ENCODE measurements around the gene SELE. TPM values are rescaled to one million over a fixed set of nuclear protein-coding genes. Genes with fewer than 3 reads are reported as not detected.
"Not testable (repeated sequence)": the region's sequence is repeated elsewhere in the genome, so short reads cannot be mapped to it uniquely, and the experiment has no call there.

SELE gene
- total and polyA plus RNA-seq, 2 donors = 5.8 to 6.6 TPM

DNA sequence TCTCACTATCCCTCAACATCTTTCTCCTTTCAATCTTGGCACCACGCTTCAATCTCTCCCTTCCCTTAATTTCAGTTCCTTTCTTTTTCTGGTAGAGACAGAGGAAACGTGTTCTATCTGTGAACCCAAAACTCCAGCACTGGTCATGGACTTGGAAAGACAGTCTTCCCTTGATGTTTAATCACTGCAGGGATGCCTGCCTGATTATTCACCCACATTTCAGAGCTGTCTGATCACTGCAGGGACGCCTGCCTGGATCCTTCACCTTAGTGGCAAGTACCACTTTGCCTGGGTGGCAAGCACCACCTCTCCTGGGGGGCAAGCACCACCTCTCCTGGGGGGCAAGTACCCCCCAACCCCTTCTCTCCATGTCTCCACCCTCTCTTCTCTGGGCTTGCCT lies 50.2 kb downstream of the SELE start:
- 82% methylated on average over 3 of the region's 3 CpGs for WGBS
- no peak overlapping the region for H3K27ac ChIP-seq (ENCODE audit: low read depth)
- H3K4me3 ChIP-seq (ENCODE audit: low read depth, low read length) = no peak overlapping the region
- H3K4me1 ChIP-seq (ENCODE audit: insufficient read depth) = no peaks in the 10 kb centered on the region
- no peak for DNase-seq (ENCODE audit: extremely low spot score)
- no peaks in the 10 kb centered on the region for H3K36me3 ChIP-seq (ENCODE audit: insufficient read depth)

DNA sequence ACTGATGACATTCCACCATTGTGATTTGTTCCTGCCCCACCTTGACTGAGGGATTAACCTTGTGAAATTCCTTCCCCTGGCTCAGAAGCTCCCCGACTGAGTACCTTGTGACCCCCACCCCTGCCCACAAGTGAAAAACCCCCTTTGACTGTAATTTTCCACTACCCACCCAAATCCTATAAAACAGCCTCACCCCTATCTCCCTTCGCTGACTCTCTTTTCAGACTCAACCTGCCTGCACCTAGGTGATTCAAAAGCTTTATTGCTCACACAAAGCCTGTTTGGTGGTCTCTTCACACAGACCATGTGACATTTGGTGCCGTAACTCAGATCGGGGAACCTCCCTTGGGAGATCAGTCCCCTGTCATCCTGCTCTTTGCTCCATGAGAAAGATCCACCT lies 50.7 kb downstream of the SELE start:
- not testable (repeated sequence) for H3K4me1 ChIP-seq (ENCODE audit: insufficient read depth)
- WGBS = 83% methylated on average over 4 of the region's 4 CpGs

DNA sequence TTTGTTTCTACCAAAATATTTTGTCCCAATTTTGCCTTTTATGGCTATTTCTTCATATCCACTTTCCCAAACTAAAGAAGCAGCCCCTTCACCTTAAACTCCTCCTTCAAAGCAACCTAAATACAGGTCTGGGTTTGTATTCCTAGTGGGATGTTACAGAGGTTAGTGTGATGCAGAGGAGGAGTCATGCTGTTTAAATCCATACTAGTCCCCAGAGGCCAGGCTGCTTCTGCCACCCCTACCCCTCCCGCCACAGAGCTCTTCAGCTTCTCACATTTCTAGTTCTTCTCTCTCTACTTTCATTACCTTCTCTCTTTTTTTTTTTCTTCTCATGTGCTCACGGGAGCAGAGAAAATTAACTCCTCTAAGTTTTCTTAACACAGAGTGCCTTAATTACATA lies 51.8 kb downstream of the SELE start:
- H3K27ac ChIP-seq (ENCODE audit: low read depth) = no peak overlapping the region
- no peaks in the 10 kb centered on the region for H3K4me1 ChIP-seq (ENCODE audit: insufficient read depth)
- H3K36me3 ChIP-seq (ENCODE audit: insufficient read depth) = no peaks in the 10 kb centered on the region
- DNase-seq (ENCODE audit: extremely low spot score) = no peak
- 27% methylated on average over 2 of the region's 2 CpGs for WGBS
- no peak overlapping the region for H3K4me3 ChIP-seq (ENCODE audit: low read depth, low read length)

More for the DNA sequence above, 50.7 kb downstream of the SELE start:
- H3K27ac ChIP-seq (ENCODE audit: low read depth); H3K4me3 ChIP-seq (ENCODE audit: low read depth, low read length); H3K36me3 ChIP-seq (ENCODE audit: insufficient read depth); DNase-seq (ENCODE audit: extremely low spot score): not testable (repeated sequence)

DNA sequence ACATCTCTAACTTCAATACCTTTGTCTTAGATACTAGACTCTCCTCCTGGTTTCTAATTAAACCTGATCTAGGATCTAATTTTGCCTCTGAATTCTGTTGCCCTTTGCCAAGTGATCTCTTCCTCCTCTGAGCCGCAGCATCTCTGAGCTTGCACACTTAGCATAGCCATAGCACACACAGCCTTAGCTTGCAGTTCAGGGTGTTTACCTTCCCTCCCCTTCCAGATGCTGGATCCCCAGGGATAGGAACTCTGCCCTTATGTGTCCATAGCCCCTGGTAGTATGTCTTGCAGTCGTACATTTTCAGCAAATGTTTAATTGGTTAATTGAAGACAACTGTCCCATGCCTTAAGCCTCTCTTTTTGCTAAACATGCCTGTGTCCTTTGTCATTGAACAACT lies 52.7 kb downstream of the SELE start:
- no peak for DNase-seq (ENCODE audit: extremely low spot score)
- no peaks in the 10 kb centered on the region for H3K36me3 ChIP-seq (ENCODE audit: insufficient read depth)
- H3K27ac ChIP-seq (ENCODE audit: low read depth) = no peak overlapping the region
- 38% methylated on average over 2 of the region's 2 CpGs for WGBS
- no peaks in the 10 kb centered on the region for H3K4me1 ChIP-seq (ENCODE audit: insufficient read depth)
- no peak overlapping the region for H3K4me3 ChIP-seq (ENCODE audit: low read depth, low read length)

DNA sequence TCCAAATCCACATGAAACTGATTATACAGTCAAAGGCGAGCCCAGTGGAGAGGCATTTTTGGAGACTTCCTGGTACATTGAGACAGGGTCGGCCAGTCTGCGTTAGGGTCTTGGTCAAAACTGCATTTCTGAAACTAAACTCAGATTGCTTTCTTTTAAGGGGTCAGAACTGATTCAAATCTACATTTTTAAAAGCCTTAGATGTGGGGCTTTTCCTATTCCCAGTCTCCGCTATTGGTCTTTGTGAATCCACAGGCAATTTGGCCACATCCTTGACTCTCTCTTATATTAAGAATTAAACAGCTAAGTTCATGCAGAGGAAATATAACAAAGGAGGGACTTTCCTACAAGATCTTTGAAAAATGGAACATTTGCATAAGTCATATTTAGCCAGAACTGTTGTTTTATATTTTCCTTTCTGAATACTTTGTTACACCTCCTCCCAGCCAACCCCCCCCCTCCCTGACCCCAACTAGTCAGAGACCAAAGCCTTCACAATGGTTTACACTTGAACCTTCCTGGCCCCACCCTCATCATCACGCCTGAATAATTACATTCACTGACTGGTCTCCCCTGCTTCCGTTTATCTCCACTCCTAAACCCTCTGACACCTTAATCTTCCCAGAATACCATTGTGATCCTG lies 53.4 kb downstream of the SELE start:
- 57% methylated on average over 6 of the region's 6 CpGs for WGBS
- Histone ChIP-seq H3K4me3 (ENCODE audit: low read depth, low read length) (no peak overlapping the region), H3K4me1 (ENCODE audit: insufficient read depth) (no peaks in the 10 kb centered on the region), H3K27ac (ENCODE audit: low read depth) (no peak overlapping the region), H3K36me3 (ENCODE audit: insufficient read depth) (no peaks in the 10 kb centered on the region)
- no peak for DNase-seq (ENCODE audit: extremely low spot score)

DNA sequence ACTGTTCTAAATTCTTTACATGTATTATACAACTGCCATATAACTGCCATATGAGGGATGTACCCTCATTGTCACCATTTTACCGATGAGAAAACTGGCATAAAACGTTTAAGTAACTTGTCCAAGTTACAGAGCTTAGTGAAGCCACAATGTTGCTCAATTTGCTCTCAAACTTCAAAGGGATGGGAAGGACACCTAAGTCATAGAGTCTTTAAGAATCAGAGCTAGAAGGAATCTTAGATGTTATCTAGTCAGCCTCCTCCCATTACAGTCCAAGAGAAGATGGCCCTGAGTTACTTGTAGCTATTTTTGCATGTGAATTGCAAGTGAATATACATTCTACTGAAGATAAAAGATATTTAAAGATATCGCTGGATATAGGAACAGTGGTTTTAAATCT lies 54.2 kb downstream of the SELE start:
- 65% methylated on average over 3 of the region's 3 CpGs for WGBS

DNA sequence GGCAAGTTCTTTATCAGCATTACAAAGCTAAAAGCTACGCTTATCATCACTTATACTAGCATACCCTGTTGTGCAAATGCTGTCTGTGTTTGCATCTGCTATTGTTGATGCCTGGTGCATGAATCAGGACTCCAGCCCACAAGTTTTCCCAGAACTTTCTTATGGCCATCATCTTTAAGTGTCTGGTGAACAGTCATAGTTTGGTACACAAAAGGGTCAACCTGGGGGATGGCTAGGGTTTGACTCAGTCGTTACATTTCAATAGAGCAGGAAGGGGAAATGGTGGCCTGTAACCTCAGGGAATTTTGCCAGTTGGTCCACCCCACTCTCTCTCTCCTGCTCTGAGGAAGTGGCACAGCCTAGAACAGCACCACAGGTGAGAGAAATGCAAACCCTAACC lies 57.9 kb downstream of the SELE start:
- H3K36me3 ChIP-seq (ENCODE audit: insufficient read depth) = no peaks in the 10 kb centered on the region
- H3K4me1 ChIP-seq (ENCODE audit: insufficient read depth) = no peaks in the 10 kb centered on the region
- no peak for DNase-seq (ENCODE audit: extremely low spot score)
- no peak overlapping the region for H3K27ac ChIP-seq (ENCODE audit: low read depth)
- H3K4me3 ChIP-seq (ENCODE audit: low read depth, low read length) = no peak overlapping the region
- 45% methylated on average over 2 of the region's 2 CpGs for WGBS

More for the DNA sequence above, 54.2 kb downstream of the SELE start:
- Histone ChIP-seq H3K36me3 (ENCODE audit: insufficient read depth) (no peaks in the 10 kb centered on the region), H3K27ac (ENCODE audit: low read depth) (no peak overlapping the region), H3K4me3 (ENCODE audit: low read depth, low read length) (no peak overlapping the region), H3K4me1 (ENCODE audit: insufficient read depth) (no peaks in the 10 kb centered on the region)
- DNase-seq (ENCODE audit: extremely low spot score) = no peak

Other genes with a start within 250 kb of the SELE start
- gene SLC19A2, start 248.1 kb downstream of the SELE start, total RNA-seq = 24.2 TPM
- 23.6 TPM for gene SLC19A2, start 248.1 kb downstream of the SELE start, polyA plus RNA-seq
- gene F5, start 147.6 kb downstream of the SELE start, total RNA-seq = 4.5 TPM
- 1.1 TPM for gene F5, start 147.6 kb downstream of the SELE start, polyA plus RNA-seq
- 13.1 TPM for gene SELP, start 104.0 kb downstream of the SELE start, total RNA-seq
- gene SELP, start 104.0 kb downstream of the SELE start, polyA plus RNA-seq = 7.5 TPM
- 5.1 TPM for gene SELL, start 22.5 kb downstream of the SELE start, total RNA-seq
- gene SELL, start 22.5 kb downstream of the SELE start, polyA plus RNA-seq = 2.2 TPM
- 14.8 TPM for gene METTL18, start 60.8 kb upstream of the SELE start, total RNA-seq
- 7.2 TPM for gene METTL18, start 60.8 kb upstream of the SELE start, polyA plus RNA-seq
- 20.1 TPM for gene SCYL3, start 159.8 kb upstream of the SELE start, total RNA-seq
- 7.5 TPM for gene SCYL3, start 159.8 kb upstream of the SELE start, polyA plus RNA-seq

All from urinary bladder (tissue), 4 donors.